Naive thymus-derived CD4-positive, alpha-beta T cell (primary cell): ENCODE data around the gene PWWP2A. TPM values are rescaled to one million over a fixed set of nuclear protein-coding genes. Genes with fewer than 3 reads are reported as not detected.

Experiments
- ATAC-seq: fragments of 150-1000 bp; cut with Tn5 transposase; 2 replicates; pipeline ENCODE4 v1.10.0; 2021; ENCODE audit warnings: mild to moderate bottlenecking, moderate library complexity
- CTCF ChIA-PET: fragments of 350-600 bp; sonication (Branson Sonifier 250); formaldehyde crosslinking; loops from one replicate; lab custom pipeline; 2021; ENCODE audit warnings: antibody characterized with exemption; lab: Charles Lee
- POLR2A ChIA-PET: fragments of 350-600 bp; sonication (Branson Sonifier 250); formaldehyde crosslinking; loops from one replicate; lab custom pipeline; 2021; ENCODE audit warnings: antibody characterized with exemption, inconsistent platforms; lab: Charles Lee
- DNase-seq, 9 donors: peaks; one replicate each; pipeline versions ENCODE4 v3.0.0 to v3.0.0-alpha.2; 2020 to 2022; ENCODE audit warnings: mixed read lengths in 1 of 9
- H3K27ac ChIP-seq: one replicate; pipeline ENCODE4 v1.7.0; 2013; ENCODE audit warnings: mild to moderate bottlenecking, low read depth, low read length, moderate library complexity
- H3K27me3 ChIP-seq, 2 donors: one replicate each; pipeline ENCODE4 v1.7.0; 2013; ENCODE audit warnings: low read length in 2 of 2, mild to moderate bottlenecking in 2 of 2, moderate library complexity in 2 of 2; ENCODE audit not compliant: control insufficient read depth in 2 of 2, insufficient read depth in 2 of 2
- H3K36me3 ChIP-seq, 3 experiments: 1 replicate in 2 of 3; 2 replicates in 1 of 3; pipeline ENCODE4 v1.7.0; 2013; ENCODE audit warnings: low read length in 3 of 3, mild to moderate bottlenecking in 3 of 3, moderate library complexity in 1 of 3; ENCODE audit not compliant: insufficient read depth in 3 of 3, control insufficient read depth in 2 of 3
- H3K4me1 ChIP-seq, 2 donors: one replicate each; pipeline ENCODE4 v1.7.0; 2013; ENCODE audit warnings: low read length in 2 of 2, mild to moderate bottlenecking in 2 of 2, moderate library complexity in 1 of 2; ENCODE audit not compliant: control insufficient read depth in 2 of 2, insufficient read depth in 2 of 2
- H3K4me3 ChIP-seq: 2 replicates; pipeline ENCODE4 v1.7.0; 2013; ENCODE audit warnings: mild to moderate bottlenecking, low read length
- H3K9me3 ChIP-seq, 3 experiments: 1 replicate in 2 of 3; 2 replicates in 1 of 3; pipeline ENCODE4 v1.7.0; 2013; ENCODE audit warnings: low read length in 3 of 3; ENCODE audit not compliant: control insufficient read depth in 2 of 3
- H3K27ac Mint-ChIP-seq, 9 donors: one replicate each; pipeline ENCODE4 v1.8.0; 2020 to 2022; ENCODE audit warnings: mixed read lengths in 9 of 9, mild to moderate bottlenecking in 8 of 9, moderate library complexity in 5 of 9, inconsistent platforms in 2 of 9
- H3K27me3 Mint-ChIP-seq, 5 donors: one replicate each; pipeline ENCODE4 v1.8.0; 2021 to 2022; ENCODE audit warnings: mixed read lengths in 5 of 5, mild to moderate bottlenecking in 1 of 5
- H3K36me3 Mint-ChIP-seq, 5 donors: one replicate each; pipeline ENCODE4 v1.8.0; 2020 to 2022; ENCODE audit warnings: mixed read lengths in 5 of 5, mild to moderate bottlenecking in 3 of 5, inconsistent platforms in 1 of 5
- H3K4me1 Mint-ChIP-seq, 7 donors: one replicate each; pipeline ENCODE4 v1.8.0; 2020 to 2022; ENCODE audit warnings: mixed read lengths in 7 of 7, mild to moderate bottlenecking in 3 of 7, inconsistent platforms in 1 of 7
- H3K4me3 Mint-ChIP-seq, 10 donors: one replicate each; pipeline ENCODE4 v1.8.0; 2020 to 2022; ENCODE audit warnings: mild to moderate bottlenecking in 10 of 10, mixed read lengths in 10 of 10, moderate library complexity in 6 of 10, inconsistent platforms in 2 of 10
- H3K9me3 Mint-ChIP-seq, 11 donors: one replicate each; pipeline ENCODE4 v1.8.0; 2020 to 2022; ENCODE audit warnings: mixed read lengths in 11 of 11, mild to moderate bottlenecking in 4 of 11, inconsistent platforms in 1 of 11, moderate library complexity in 1 of 11
- intact Hi-C, 2 donors: fragments of 100-400 bp; cut with micrococcal nuclease; formaldehyde crosslinking; loops; one replicate each; pipeline ENCODE4 v1.15.1; 2023
- polyA plus RNA-seq, 2 donors: library from polyadenylated mRNA; unstranded; fragments of 300-500 nt; fragmentation: Illumina TruSeq; gene quantifications; one replicate each; pipeline ENCODE4 v1.2.3, GENCODE V29; 2021
- total RNA-seq, 6 experiments: library from RNA in 5 of 6; stranded (reverse) in 5 of 6; gene quantifications; 1 replicate in 5 of 6; 2 replicates in 1 of 6; pipeline ENCODE4 v1.2.3 and lab custom pipeline; 2021 to 2026

Gene PWWP2A
- total and polyA plus RNA-seq, 7 experiments from 2014 or later, result 21.2 to 43.6 (median 28.1) TPM

DNA sequence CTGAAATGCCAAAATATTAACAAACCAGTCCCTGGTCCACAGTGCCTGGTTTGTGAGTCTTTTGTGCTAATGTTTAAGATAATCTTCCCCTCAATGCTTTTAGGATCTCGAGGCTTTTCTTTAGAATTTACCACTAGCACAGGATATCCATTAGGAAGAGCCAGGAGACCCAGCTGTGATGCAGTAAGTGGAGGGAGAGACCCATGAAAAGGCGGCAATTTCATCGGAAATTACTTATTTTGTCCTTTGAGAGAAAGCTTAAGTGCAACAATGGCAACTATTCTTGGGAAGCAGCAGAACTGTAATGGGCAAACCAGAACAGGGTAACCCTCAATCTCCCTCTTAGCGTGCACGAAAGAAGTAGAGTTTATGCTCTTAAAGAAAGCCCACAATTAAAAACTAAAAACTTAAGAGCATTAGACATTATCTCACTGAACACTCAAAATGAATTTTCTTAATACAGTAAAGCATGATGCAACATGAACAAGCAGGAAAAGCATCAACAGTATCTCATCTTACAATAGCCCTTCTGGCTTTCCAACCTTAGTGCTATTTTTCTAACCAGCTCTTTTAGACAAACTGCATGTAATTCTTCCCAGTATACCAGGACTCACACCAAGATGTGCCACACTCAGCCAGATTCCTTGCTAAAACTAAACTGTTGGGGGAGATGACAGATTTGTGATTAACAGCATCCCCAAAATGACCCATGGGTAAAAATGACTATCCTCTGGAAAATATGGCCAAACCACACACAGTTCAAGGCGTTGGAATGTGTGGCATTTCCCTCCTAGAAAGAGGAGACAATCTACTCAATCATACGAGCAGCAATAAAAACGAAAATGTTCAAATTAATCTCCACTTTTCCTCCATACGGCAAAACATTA is 36.4 kb downstream of the PWWP2A start:
- no peaks in the 10 kb centered on the region for H3K9me3 Mint-ChIP-seq
- peaks cover 0 to 4% (median 0%) of the 10 kb centered on the region in 7 donors for H3K4me1 Mint-ChIP-seq
- peaks cover 0 to 12% (median 4%) of the 10 kb centered on the region in 5 donors for H3K36me3 Mint-ChIP-seq
- Histone ChIP-seq H3K4me3 (no peak overlapping the region), H3K4me1 (no peaks in the 10 kb centered on the region), H3K36me3 (peaks cover 0 to 10% (median 5%) of the 10 kb centered on the region in 3 experiments), H3K27me3 (no peaks in the 10 kb centered on the region), H3K27ac (no peak overlapping the region), H3K9me3 (no peaks in the 10 kb centered on the region)
- CTCF ChIA-PET, result no interaction called here
- POLR2A ChIA-PET, result no interaction called here
- DNase-seq (no peak), ATAC-seq (no peak)
- no peak overlapping the region for H3K27ac Mint-ChIP-seq
- H3K27me3 Mint-ChIP-seq, result no peaks in the 10 kb centered on the region
- no peak overlapping the region for H3K4me3 Mint-ChIP-seq
- intact Hi-C loops, result no loop called here

DNA sequence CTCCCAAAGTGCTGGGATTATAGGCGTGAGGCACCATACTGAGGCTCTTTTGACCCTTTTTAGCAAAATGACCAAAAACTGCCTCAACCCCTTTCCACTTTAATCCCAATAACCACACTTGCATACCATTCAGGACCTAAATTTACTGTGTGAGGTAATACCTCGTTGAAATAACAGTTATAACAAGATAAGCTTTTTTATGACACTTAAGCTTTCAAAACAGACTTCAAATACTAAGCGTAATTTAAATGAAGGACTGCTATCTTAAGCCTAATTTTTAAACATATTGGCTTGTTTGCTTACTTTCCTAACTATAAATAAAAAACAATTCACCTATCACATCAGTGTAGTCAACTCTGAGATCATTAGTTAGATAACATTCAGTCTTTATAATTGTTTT is 37.8 kb downstream of the PWWP2A start:
- H3K36me3 ChIP-seq, result peaks cover 0 to 10% (median 8%) of the 10 kb centered on the region in 3 experiments
- no peak overlapping the region for H3K4me3 ChIP-seq
- Mint-ChIP-seq H3K4me1 (peaks cover 0 to 4% (median 0%) of the 10 kb centered on the region in 7 donors), H3K27ac (no peak overlapping the region), H3K9me3 (no peaks in the 10 kb centered on the region), H3K27me3 (no peaks in the 10 kb centered on the region), H3K36me3 (peaks cover 0 to 20% (median 4%) of the 10 kb centered on the region in 5 donors), H3K4me3 (no peak overlapping the region)
- no peak overlapping the region for H3K27ac ChIP-seq
- H3K4me1 ChIP-seq, result no peaks in the 10 kb centered on the region
- H3K27me3 ChIP-seq, result no peaks in the 10 kb centered on the region
- intact Hi-C loops, result no loop called here
- DNase-seq, result no peak
- ChIA-PET POLR2A (no interaction called here), CTCF (no interaction called here)
- ATAC-seq, result no peak
- no peaks in the 10 kb centered on the region for H3K9me3 ChIP-seq

DNA sequence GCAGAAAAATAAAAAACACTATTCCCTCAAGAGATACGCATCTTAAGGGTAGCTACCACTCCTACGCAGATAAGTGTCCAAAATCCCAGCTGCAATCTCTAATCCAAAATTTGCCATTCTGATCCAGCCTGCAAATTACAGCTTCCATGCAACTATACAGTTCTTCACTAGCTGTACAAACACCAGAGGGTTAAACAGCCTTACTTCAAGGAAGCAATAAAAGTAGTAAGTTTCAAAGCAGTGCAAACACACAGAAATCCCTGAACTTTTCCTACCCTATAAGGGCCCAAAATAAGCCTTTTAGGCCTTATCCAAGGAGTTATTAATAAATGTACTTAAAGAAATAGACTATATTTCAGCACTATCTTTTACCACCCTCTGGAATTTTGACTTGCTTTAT is 39.5 kb downstream of the PWWP2A start:
- no peak overlapping the region for H3K27ac ChIP-seq
- Mint-ChIP-seq H3K9me3 (no peaks in the 10 kb centered on the region), H3K27me3 (no peaks in the 10 kb centered on the region), H3K36me3 (peaks cover 0 to 20% (median 8%) of the 10 kb centered on the region in 5 donors), H3K27ac (peak overlapping the region in 2 of 9 donors; percentile 17 to 62), H3K4me3 (no peak overlapping the region), H3K4me1 (peaks cover 0 to 4% (median 0%) of the 10 kb centered on the region in 7 donors)
- H3K36me3 ChIP-seq, result peaks cover 0 to 10% (median 8%) of the 10 kb centered on the region in 3 experiments
- no peaks in the 10 kb centered on the region for H3K9me3 ChIP-seq
- H3K4me1 ChIP-seq, result no peaks in the 10 kb centered on the region
- DNase-seq (no peak), ATAC-seq (no peak)
- ChIA-PET CTCF (interaction anchor here (1.5 kb wide), 1 partner anchor 23 kb away, joined by 3 read pairs; no protein-coding TSS in a partner anchor), POLR2A (no interaction called here)
- no peaks in the 10 kb centered on the region for H3K27me3 ChIP-seq
- H3K4me3 ChIP-seq, result no peak overlapping the region
- intact Hi-C loops, result loop anchor here in 1 of 2 donors (1.0 kb wide), 1 partner anchor 266 kb away; no protein-coding TSS in a partner anchor

DNA sequence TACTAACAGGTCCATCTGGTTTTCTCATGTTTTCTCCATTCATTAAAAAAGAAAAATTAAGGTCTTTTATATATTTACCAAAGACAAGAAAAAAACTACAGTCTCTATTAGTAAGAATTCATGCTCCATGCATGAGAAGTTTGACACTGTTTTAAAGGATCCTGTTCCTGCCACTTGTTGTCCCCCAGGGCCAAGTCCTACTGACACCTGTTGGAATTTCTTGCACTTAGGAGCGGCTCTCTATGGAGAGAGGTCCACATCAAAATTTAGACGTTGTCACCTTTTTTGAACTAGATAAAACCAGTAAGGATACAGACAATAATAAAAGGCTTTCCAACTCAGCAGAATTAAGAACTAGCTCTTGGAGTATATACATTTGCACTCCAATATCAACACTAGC is 42.3 kb downstream of the PWWP2A start:
- Histone ChIP-seq H3K4me1 (no peaks in the 10 kb centered on the region), H3K9me3 (no peaks in the 10 kb centered on the region), H3K4me3 (no peak overlapping the region), H3K27ac (no peak overlapping the region), H3K27me3 (no peaks in the 10 kb centered on the region), H3K36me3 (peaks cover 0 to 8% (median 7%) of the 10 kb centered on the region in 3 experiments)
- peaks cover 0 to 6% (median 1%) of the 10 kb centered on the region in 7 donors for H3K4me1 Mint-ChIP-seq
- ChIA-PET CTCF (no interaction called here), POLR2A (no interaction called here)
- ATAC-seq (no peak), DNase-seq (no peak)
- intact Hi-C loops, result no loop called here
- no peak overlapping the region for H3K4me3 Mint-ChIP-seq
- no peaks in the 10 kb centered on the region for H3K9me3 Mint-ChIP-seq
- peak overlapping the region in 1 of 9 donors; percentile 46 for H3K27ac Mint-ChIP-seq
- H3K27me3 Mint-ChIP-seq, result no peaks in the 10 kb centered on the region
- peaks cover 0 to 23% (median 8%) of the 10 kb centered on the region in 5 donors for H3K36me3 Mint-ChIP-seq

DNA sequence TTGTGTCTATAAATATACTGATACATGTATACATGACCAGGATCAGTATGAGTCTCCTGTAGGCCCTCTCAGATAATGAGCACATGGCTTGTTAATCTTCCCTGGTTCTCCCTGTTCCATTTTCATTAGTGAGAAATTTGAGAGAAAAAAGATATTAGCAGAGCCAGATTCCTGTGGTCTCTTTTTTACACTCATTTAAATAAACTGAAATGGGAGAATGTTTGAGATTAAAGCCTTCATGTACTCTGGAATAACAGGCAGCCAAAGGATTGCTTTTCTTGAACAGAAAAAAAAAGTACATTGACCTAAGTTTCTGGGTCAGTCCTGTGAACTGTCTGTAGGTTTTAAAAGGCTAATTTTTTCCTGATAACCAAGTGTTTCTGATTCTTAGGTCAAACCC is 44.2 kb downstream of the PWWP2A start:
- intact Hi-C loops, result no loop called here
- Histone ChIP-seq H3K9me3 (no peaks in the 10 kb centered on the region), H3K4me3 (no peak overlapping the region), H3K27ac (no peak overlapping the region), H3K27me3 (no peaks in the 10 kb centered on the region), H3K36me3 (peaks cover 0 to 8% (median 7%) of the 10 kb centered on the region in 3 experiments), H3K4me1 (no peaks in the 10 kb centered on the region)
- Mint-ChIP-seq H3K27me3 (no peaks in the 10 kb centered on the region), H3K4me3 (no peak overlapping the region), H3K27ac (peak overlapping the region in 1 of 9 donors; percentile 18), H3K36me3 (peaks cover 0 to 23% (median 9%) of the 10 kb centered on the region in 5 donors), H3K4me1 (peaks cover 0 to 15% (median 7%) of the 10 kb centered on the region in 7 donors), H3K9me3 (no peaks in the 10 kb centered on the region)
- ChIA-PET CTCF (no interaction called here), POLR2A (no interaction called here)
- ATAC-seq, result no peak
- DNase-seq, result no peak

DNA sequence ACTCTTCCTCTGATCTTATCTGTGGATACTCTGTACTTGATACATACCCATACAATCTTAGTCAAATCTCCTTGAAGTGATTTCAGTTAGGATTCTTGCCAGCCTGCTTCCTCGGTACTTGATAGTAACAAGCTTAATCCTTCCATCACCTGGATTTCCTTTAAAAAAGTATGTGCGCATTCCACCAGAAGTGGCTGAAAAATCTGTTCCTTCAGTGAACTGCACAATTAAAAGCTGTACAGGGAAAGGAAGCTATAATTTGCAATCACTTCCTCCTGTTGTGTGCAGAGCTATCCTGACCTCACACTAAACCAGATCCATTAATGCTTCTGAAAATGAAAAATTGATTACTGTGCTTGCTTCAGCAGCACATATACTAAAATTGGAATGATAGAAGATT is 47.3 kb downstream of the PWWP2A start:
- Mint-ChIP-seq H3K27ac (peak overlapping the region in 5 of 9 donors; percentile 28 to 66 (median 49)), H3K9me3 (no peaks in the 10 kb centered on the region), H3K36me3 (peaks cover 0 to 15% (median 0%) of the 10 kb centered on the region in 5 donors), H3K4me1 (peaks cover 0 to 13% (median 7%) of the 10 kb centered on the region in 7 donors), H3K4me3 (no peak overlapping the region), H3K27me3 (no peaks in the 10 kb centered on the region)
- intact Hi-C loops, result no loop called here
- ATAC-seq, result no peak
- H3K4me1 ChIP-seq, result no peaks in the 10 kb centered on the region
- ChIA-PET POLR2A (no interaction called here), CTCF (interaction anchor here (0.6 kb wide), 1 partner anchor 627 kb away, joined by 3 read pairs; no protein-coding TSS in a partner anchor)
- no peak for DNase-seq
- H3K36me3 ChIP-seq, result no peaks in the 10 kb centered on the region
- no peak overlapping the region for H3K4me3 ChIP-seq
- H3K27me3 ChIP-seq, result no peaks in the 10 kb centered on the region
- H3K9me3 ChIP-seq, result no peaks in the 10 kb centered on the region
- H3K27ac ChIP-seq, result no peak overlapping the region
